GM12872 (cell line): ENCODE data around the gene IL1F10.

ENCODE experiments used
- CTCF ChIP-seq: IDR thresholded peaks from 3 replicates; pipeline ENCODE4 v1.5.1; 2011; ENCODE audit warnings: low read depth, mild to moderate bottlenecking, low read length, moderate library complexity; ENCODE audit not compliant: insufficient read depth

The IL1F10 gene

GRCh38 chr2:113123726-113124125 is 56.0 kb downstream of the IL1F10 start:
- no peak for TF ChIP-seq CTCF

- no peak for TF ChIP-seq CTCF
Measured at GRCh38 chr2:113124181-113124961, 56.6 kb downstream of the IL1F10 start.
